Hepatocyte (in vitro differentiated cells): ENCODE measurements around the gene HPS4. TPM values are rescaled to one million over a fixed set of nuclear protein-coding genes. Genes with fewer than 3 reads are reported as not detected.

Experiments
- DNase-seq: peaks from one replicate; pipeline ENCODE4 v3.0.0-alpha.2; 2016; ENCODE audit warnings: low spot score
- H2AFZ ChIP-seq: fragments of 200-600 bp; sonication (generic); 2 replicates; pipeline ENCODE4 v1.6.0; 2016; ENCODE audit warnings: antibody characterized with exemption, mild to moderate bottlenecking
- H3K27ac ChIP-seq: fragments of 200-600 bp; sonication (generic); 2 replicates; pipeline ENCODE4 v1.5.1; 2016; ENCODE audit warnings: mild to moderate bottlenecking
- H3K27me3 ChIP-seq: fragments of 200-600 bp; sonication (generic); 2 replicates; pipeline ENCODE4 v1.6.1; 2016
- H3K36me3 ChIP-seq: fragments of 200-600 bp; sonication (generic); replicated peaks from 2 replicates; pipeline ENCODE4 v1.5.1; 2016; ENCODE audit warnings: low read depth; ENCODE audit not compliant: insufficient read depth
- H3K4me1 ChIP-seq: fragments of 200-600 bp; sonication (generic); 2 replicates; pipeline ENCODE4 v1.5.1; 2016; ENCODE audit warnings: mild to moderate bottlenecking, moderate library complexity; ENCODE audit not compliant: insufficient read depth
- H3K4me2 ChIP-seq: fragments of 200-600 bp; sonication (generic); 2 replicates; pipeline ENCODE4 v1.6.0; 2016
- H3K4me3 ChIP-seq: fragments of 200-600 bp; sonication (generic); 2 replicates; pipeline ENCODE4 v1.5.1; 2016; ENCODE audit warnings: mild to moderate bottlenecking
- H3K79me2 ChIP-seq: fragments of 200-600 bp; sonication (generic); 2 replicates; pipeline ENCODE4 v1.6.0; 2017; ENCODE audit warnings: mild to moderate bottlenecking
- H3K9me2 ChIP-seq: fragments of 200-600 bp; sonication (generic); replicated peaks from 2 replicates; pipeline ENCODE4 v1.6.0; 2017; ENCODE audit warnings: mild to moderate bottlenecking; ENCODE audit not compliant: insufficient read depth
- H3K9me3 ChIP-seq: fragments of 200-600 bp; sonication (generic); 2 replicates; pipeline ENCODE4 v1.5.1; 2016; ENCODE audit warnings: low read depth, mild to moderate bottlenecking
- H4K20me1 ChIP-seq: fragments of 200-600 bp; sonication (generic); 2 replicates; pipeline ENCODE4 v1.6.0; 2016; ENCODE audit warnings: mild to moderate bottlenecking; ENCODE audit not compliant: insufficient read depth, poor library complexity, severe bottlenecking
- CTCF ChIP-seq: fragments of 200-600 bp; sonication (generic); IDR thresholded peaks from 2 replicates; pipeline ENCODE4 v1.5.1; 2016; ENCODE audit warnings: antibody characterized with exemption, mild to moderate bottlenecking; ENCODE audit not compliant: poor library complexity
- EZH2 ChIP-seq: fragments of 200-600 bp; sonication (generic); IDR thresholded peaks from 2 replicates; pipeline ENCODE4 v1.6.1; 2016; ENCODE audit warnings: antibody characterized with exemption, mild to moderate bottlenecking, borderline replicate concordance
- EZH2phosphoT487 ChIP-seq: fragments of 200-600 bp; sonication (generic); IDR thresholded peaks from one replicate; pipeline ENCODE4 v1.6.1; 2018; ENCODE audit warnings: antibody characterized with exemption, mild to moderate bottlenecking, low read depth, moderate library complexity; ENCODE audit not compliant: unreplicated experiment, severe bottlenecking
- WGBS: methylation state at CpG from one replicate; pipeline ENCODE4 v1.1.6; 2016; ENCODE audit warnings: low lambda C conversion rate; ENCODE audit errors: missing lambda C conversion rate; 5-methylcytosine and 5-hydroxymethylcytosine counted together
- polyA plus RNA-seq: library from polyadenylated mRNA; unstranded; fragments of >200 nt; fragmentation: Nextera tagmentation; extraction: Ambion mirVana; gene quantifications from 2 replicates; pipeline ENCODE4 v1.2.1, GENCODE V29; 2016
- total RNA-seq: library from RNA; depleted of rRNA; stranded (reverse); fragments of >200 nt; gene quantifications from 2 replicates; pipeline ENCODE4 v1.2.3, GENCODE V29; 2014

The HPS4 gene
- total and polyA plus RNA-seq, 2 experiments from 2014 or later: 20.2 to 36.7 TPM

- H3K4me2 ChIP-seq: no peak overlapping the region
- H3K9me3 ChIP-seq: no peaks in the 10 kb centered on the region
- H3K4me3 ChIP-seq: no peak overlapping the region
- 73% methylated on average over 8 of the region's 8 CpGs for WGBS
- no peaks in the 10 kb centered on the region for H3K27me3 ChIP-seq
- H3K4me1 ChIP-seq: no peaks in the 10 kb centered on the region
- no peaks in the 10 kb centered on the region for H3K79me2 ChIP-seq
- no peaks in the 10 kb centered on the region for H4K20me1 ChIP-seq
- H3K36me3 ChIP-seq: no peaks in the 10 kb centered on the region
- TF ChIP-seq CTCF: no peak
- peak overlapping the region; percentile 56 for H3K27ac ChIP-seq
- peak; percentile 69 for DNase-seq
- no peak overlapping the region for H2AFZ ChIP-seq
- H3K9me2 ChIP-seq: no peaks in the 10 kb centered on the region
Measured at GRCh38 chr22:26444777-26445176, 38.8 kb downstream of the HPS4 start.

GRCh38 chr22:26443901-26444690, 39.5 kb downstream of the HPS4 start:
- Histone ChIP-seq H3K79me2 (no peaks in the 10 kb centered on the region), H3K4me2 (no peak overlapping the region), H3K4me1 (no peaks in the 10 kb centered on the region), H3K27ac (peak overlapping the region; percentile 56), H3K27me3 (no peaks in the 10 kb centered on the region), H3K36me3 (no peaks in the 10 kb centered on the region), H3K9me3 (no peaks in the 10 kb centered on the region), H2AFZ (no peak overlapping the region), H3K4me3 (no peak overlapping the region), H4K20me1 (no peaks in the 10 kb centered on the region), H3K9me2 (no peaks in the 10 kb centered on the region)
- WGBS: 92% methylated on average over 16 of the region's 16 CpGs
- TF ChIP-seq EZH2 (no peak), EZH2phosphoT487 (no peak), CTCF (no peak)
- DNase-seq: no peak

GRCh38 chr22:26442086-26442756, 41.4 kb downstream of the HPS4 start:
- Histone ChIP-seq H3K4me2 (no peak overlapping the region), H3K9me3 (no peaks in the 10 kb centered on the region), H3K27ac (no peak overlapping the region), H3K4me1 (no peaks in the 10 kb centered on the region), H3K27me3 (no peaks in the 10 kb centered on the region), H4K20me1 (no peaks in the 10 kb centered on the region), H3K79me2 (no peaks in the 10 kb centered on the region), H2AFZ (no peak overlapping the region), H3K36me3 (no peaks in the 10 kb centered on the region), H3K4me3 (no peak overlapping the region), H3K9me2 (no peaks in the 10 kb centered on the region)
- WGBS: 83% methylated on average over 4 of the region's 4 CpGs
- TF ChIP-seq EZH2: no peak
- TF ChIP-seq CTCF: no peak
- TF ChIP-seq EZH2phosphoT487: no peak
- no peak for DNase-seq
